GM12801 (cell line): ENCODE results near the gene MYH2.

Experiments used
- CTCF ChIP-seq: IDR thresholded peaks from one replicate; pipeline ENCODE4 v1.5.1; 2011; ENCODE audit warnings: control low read depth; ENCODE audit not compliant: insufficient read length; ENCODE audit errors: extremely low read depth

MYH2 gene

DNA sequence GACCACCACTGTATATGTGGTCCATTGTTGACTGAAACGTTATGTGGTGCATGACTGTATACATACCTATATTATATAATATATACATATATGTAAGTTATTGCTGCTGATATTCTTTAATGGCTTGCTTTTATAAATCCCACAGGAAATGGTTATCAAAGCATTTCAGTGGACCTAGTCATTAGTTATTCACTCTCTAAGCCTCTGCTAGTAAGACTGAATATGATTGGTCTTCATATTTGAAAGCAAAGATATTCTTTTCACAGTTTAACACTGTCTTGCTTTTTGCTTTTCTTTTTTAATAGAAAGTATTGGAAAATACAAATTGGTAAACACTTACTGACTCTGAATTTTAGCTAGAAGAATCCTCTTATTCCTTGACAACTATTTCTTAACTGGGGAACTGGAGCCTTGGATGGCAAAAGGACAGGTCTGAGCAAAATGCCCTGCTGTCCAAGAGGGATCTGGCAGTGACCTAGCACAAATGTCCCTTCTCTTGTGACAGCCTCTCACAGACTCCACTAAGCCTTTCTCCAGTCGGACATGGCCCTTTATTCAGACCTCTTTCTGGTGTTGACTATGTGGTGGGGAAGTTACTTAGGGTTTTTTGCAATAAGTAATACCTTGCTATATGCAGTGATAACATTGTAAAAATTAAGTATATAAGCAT is 14.7 kb upstream of the MYH2 start:
- TF ChIP-seq CTCF = no peak

- TF ChIP-seq CTCF = no peak
These were observed 8.6 kb upstream of the MYH2 start for GRCh38 chr17:10558049-10558448.

DNA sequence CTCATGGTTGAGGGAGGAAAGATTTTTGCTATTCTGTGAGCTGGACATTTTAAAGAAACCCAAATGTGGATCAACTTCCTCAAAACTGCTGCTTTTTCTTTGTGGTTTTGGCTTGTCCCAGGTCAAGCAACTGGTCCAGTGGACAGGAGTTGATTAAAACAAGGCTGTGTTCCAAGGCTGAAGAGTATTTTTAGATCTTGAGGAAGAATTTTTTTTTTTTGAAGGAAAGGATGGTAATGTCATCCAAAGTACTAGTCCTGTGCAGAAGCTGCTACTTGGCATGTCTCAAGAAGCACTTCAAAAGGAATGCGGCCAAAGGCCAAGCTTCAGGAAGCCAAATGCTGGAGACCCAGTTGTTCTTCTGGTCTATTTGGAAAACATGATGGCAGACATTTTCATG is 8.0 kb upstream of the MYH2 start:
- TF ChIP-seq CTCF = no peak

DNA sequence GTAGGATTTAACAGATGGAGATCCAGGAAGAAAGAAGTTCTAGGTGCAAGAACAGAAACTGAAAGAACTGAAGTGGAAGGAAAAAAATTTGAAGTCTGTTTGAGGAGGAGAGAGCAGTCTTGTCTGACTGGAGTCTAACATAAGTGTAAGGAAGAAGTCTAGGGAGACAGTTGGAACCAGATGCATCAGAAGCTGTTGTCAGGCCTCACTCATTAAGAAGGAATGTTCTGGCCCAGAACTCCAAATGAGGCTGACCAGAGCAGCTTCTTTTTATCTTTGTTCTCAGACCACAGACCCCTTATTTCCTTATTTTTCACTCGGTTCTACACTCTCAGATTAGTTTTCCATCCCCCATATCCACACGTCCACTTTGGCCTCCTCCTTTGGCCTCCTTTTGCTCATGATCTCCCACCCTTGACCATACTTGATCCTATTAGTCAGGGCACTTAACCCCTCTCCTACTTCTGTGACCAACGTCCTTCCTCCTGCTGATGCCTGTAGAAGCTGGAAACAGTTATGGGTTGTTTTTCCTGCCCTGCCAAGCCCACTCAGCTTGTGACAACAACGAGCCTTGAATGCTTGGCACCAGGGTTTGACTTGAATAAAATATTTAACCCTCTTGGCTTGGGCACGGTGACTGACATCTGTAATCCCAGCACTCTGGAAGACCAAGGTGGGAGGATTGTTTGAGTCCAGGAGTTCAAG is 7.0 kb upstream of the MYH2 start:
- TF ChIP-seq CTCF = no peak

DNA sequence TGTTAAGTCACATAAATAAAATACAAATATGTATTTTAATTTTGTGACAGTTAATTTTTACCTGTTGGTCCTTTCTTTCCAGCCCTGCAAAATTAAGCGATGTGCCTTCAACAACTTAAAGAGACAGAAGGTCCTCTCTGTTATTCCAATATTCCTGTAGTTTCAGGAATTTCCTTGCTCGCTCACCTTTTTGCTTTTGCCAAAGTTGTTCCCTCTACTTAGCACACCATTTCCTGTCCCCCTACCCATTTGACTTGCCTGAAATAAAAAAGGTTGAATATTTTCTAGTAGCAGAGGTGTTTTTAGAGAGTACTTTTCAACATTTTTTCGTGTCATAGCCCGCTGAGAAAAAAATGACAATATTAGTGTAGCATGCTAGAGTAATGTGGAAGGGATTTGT is 556 bp upstream of the MYH2 start:
- TF ChIP-seq CTCF = no peak

- no peak for TF ChIP-seq CTCF
These were observed 2.1 kb downstream of the MYH2 start for GRCh38 chr17:10547351-10547750.

DNA sequence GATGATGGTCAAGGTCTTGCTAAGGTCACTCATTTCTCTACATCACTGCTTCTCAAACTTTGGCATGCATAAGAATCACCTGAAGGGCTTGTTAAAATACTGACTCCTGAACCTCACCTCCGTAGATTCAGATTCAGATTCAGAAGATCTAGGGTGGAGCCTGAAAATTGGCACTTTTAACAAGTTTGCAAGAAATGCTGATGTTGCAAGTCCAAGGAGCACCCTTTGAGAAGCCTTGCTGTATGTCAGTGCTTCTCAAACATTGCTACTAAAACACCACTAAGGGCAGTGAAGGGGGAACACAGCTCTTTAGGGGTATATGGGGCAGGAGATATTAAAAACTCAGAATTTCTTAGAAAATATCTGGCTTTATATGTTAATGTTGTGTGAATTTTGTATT is 17.4 kb downstream of the MYH2 start:
- TF ChIP-seq CTCF = no peak
